D721Med (cell line): ENCODE measurements around the gene FAAP100.
"Not testable (repeated sequence)": the region's sequence is repeated elsewhere in the genome, so short reads cannot be mapped to it uniquely, and the experiment has no call there.

ENCODE experiments used
- DNase-seq: peaks from one replicate; pipeline ENCODE4 v3.0.0; 2011; ENCODE audit warnings: low spot score; ENCODE audit not compliant: insufficient read length
- FAIRE-seq: peaks from 2 replicates; lab custom pipeline; 2011; peaks lifted over from hg19 to GRCh38; lab: Jason Lieb, UNC
- CTCF ChIP-seq: IDR thresholded peaks from 2 replicates; pipeline ENCODE4 v1.5.1; 2012; ENCODE audit warnings: mild to moderate bottlenecking, control low read depth; ENCODE audit not compliant: insufficient read depth; ENCODE audit errors: missing control alignments

Gene FAAP100

GRCh38 chr17:81533339-81534141, 18.6 kb downstream of the FAAP100 start:
- DNase-seq (no peak), FAIRE-seq (no peak)
- TF ChIP-seq CTCF: no peak

GRCh38 chr17:81532490-81533287, 19.5 kb downstream of the FAAP100 start:
- DNase-seq: no peak
- no peak for FAIRE-seq
- TF ChIP-seq CTCF: no peak

- FAIRE-seq: peak; percentile 88
- not testable (repeated sequence) for DNase-seq
These were observed 20.2 kb downstream of the FAAP100 start for GRCh38 chr17:81531998-81532404.

GRCh38 chr17:81531013-81531412, 21.1 kb downstream of the FAAP100 start:
- DNase-seq, FAIRE-seq: not testable (repeated sequence)

GRCh38 chr17:81529437-81529803, 22.7 kb downstream of the FAAP100 start:
- DNase-seq: no peak
- FAIRE-seq: no peak
- TF ChIP-seq CTCF: no peak

- FAIRE-seq (no peak), DNase-seq (no peak)
- no peak for TF ChIP-seq CTCF
These were observed 23.3 kb downstream of the FAAP100 start for GRCh38 chr17:81528651-81529436.

- FAIRE-seq (no peak), DNase-seq (no peak)
- TF ChIP-seq CTCF: no peak
These were observed 23.8 kb downstream of the FAAP100 start for GRCh38 chr17:81528384-81528650.
